GM21528 (cell line): Measurements from ENCODE around the gene NAALAD2.
"Not testable (repeated sequence)": the region's sequence is repeated elsewhere in the genome, so short reads cannot be mapped to it uniquely, and the experiment has no call there.

Experiments
- ATAC-seq: cut with Tn5 transposase; IDR thresholded peaks from one replicate; pipeline ENCODE4 v1.9.1; 2021; ENCODE audit warnings: mild to moderate bottlenecking, moderate library complexity; ENCODE audit not compliant: unreplicated experiment, low FRiP score

The NAALAD2 gene

DNA sequence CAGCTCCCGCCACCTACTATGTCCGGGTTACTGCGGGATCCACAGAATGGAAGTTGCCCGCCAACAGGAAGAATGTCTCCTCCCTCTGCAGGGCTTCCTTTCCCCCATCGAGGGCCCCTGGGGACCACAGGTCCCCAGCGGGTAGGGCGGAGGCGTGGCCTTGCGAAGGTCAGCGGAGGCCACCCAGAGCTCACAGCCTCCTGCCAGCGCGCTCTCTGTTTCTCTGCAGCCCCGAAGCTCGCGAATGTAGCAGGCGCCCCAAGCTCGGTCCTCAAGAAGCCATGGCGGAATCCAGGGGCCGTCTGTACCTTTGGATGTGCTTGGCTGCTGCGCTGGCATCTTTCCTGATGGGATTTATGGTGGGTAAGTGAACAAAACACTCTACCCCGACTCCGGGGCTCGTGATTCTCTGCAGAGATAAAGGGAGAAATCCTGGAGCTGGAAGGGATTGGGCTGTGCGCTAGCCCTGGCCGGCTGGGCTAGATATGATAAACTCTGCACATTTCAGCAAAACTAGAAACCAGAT is at the start of gene NAALAD2:
Gene NAALAD2, plus strand, starts transcription at position 186 of the 526 bp plus-strand sequence. Its CDS starts 96 bp downstream, at position 282.
- peak; percentile 78 for ATAC-seq

DNA sequence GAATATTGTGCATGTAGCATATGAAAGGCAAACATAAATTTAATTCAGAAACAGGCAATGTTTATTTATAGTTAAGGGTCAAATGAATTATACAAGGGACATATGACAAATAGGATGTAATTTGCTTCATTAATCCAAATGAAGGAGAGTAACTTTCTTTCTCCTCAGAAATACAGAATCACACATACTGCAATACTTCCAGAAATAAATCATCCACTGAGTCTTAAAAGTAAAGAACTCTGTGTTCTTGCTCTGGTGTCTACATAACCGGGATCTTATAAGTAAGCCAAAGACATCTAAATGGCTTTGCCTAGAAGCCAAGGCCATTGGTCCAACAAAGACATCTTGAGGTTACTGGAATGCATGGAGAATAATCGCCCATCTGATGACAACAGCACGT is 48.8 kb upstream of the NAALAD2 start, which contains the start of gene UBTFL1:
Gene UBTFL1, plus strand, starts transcription at position 301 of the 400 bp plus-strand sequence. Its CDS starts 0 bp downstream, at position 301.
- not testable (repeated sequence) for ATAC-seq

- ATAC-seq = not testable (repeated sequence)
Observed at GRCh38 chr11:90088731-90089130, 45.7 kb upstream of the NAALAD2 start.

GRCh38 chr11:90095230-90095924 is 39.1 kb upstream of the NAALAD2 start:
- not testable (repeated sequence) for ATAC-seq

DNA sequence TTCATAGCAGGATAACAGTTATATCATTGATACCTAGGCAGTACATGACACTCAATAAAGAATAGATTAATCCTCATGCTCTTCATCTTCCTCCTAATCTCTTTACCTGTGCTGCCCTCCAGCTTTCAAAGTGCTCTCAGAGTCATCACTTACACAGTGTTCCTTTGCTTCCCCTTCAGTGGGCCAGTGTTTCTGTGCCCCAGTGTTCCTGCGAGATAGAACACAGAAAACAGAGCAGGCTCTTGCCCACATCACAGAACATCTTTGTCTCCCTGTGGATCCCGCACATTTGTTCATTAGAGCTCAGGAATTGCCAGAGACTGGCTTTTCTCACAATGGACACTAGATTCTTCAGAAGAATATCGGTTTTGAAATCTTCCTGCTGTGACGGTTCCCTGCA is 36.2 kb upstream of the NAALAD2 start:
- ATAC-seq = not testable (repeated sequence)

DNA sequence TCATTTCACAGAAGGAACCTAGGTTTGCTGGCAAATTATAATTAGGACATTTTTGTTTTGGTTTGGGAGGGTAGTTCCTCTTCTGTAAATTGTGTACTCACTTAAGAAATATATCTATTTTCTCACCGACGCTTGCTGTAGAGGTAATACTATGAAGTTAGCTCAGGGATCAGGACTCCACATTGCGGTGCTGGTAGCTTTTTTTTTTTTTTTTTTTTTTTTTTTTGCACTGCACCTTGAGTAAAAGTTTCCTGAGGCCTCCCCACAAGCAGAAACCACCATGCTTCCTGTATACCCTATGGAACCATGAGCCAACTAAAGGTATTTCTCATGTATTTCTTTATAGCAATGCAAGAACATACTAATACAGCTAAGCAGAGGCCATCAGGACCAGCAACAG is 34.0 kb upstream of the NAALAD2 start:
- no peak for ATAC-seq

DNA sequence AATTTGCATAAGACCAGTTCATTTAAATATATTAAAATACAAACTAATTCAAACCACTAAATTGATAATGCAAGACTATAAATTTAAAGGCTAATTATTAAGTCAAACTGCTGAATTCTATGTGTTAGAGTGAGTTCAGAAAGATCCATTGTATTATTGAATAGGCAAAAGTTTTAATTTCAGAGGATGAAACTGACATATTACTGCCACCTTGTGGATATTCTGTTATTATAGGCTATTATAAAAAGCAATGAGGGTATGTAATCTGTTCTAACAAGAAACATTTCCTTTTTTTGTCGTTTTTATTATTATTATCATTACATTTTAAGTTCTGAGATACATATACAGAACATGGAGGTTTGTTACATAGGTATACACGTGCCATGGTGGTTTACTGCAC is 20.9 kb upstream of the NAALAD2 start:
- no peak for ATAC-seq

GRCh38 chr11:90120191-90120590 is 14.3 kb upstream of the NAALAD2 start:
- no peak for ATAC-seq

DNA sequence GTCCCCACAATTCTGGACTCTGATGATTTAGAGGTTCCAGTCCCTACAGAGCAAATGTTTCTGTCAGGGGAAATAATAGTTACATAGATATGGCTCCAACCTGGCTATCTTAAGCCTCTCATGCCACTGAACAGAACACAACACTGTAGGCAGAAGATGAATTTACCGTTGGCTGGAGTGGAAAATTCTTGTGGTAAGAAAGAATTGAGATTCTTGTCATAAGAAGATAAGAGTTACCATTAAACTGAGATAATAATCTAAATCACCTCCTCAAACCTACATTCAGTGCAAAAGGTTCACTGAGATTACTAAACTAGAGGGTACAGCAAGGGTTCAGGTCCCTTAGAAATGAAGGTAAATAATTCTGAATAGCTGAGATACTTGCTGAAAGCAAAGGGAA is 10.1 kb upstream of the NAALAD2 start:
- ATAC-seq = no peak

DNA sequence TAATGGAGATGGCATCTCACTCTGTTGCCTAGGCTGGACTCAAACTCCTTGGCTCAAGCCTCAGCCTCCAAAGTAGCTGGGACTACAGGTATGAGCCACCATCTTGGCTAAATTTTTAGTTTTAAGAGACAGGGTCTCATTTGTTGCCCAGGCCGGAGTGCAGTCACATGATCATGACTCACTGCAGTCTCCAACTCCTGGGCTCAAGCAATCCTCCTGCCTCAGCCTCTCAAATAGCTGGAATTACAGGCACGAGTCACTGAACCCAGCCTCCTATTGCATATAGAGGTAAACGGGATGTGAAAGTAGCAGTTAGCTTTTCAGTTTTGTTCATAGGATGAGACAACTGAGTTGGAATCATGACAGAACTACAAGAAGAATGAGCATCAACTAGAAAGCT is 9.5 kb upstream of the NAALAD2 start:
- ATAC-seq = no peak

DNA sequence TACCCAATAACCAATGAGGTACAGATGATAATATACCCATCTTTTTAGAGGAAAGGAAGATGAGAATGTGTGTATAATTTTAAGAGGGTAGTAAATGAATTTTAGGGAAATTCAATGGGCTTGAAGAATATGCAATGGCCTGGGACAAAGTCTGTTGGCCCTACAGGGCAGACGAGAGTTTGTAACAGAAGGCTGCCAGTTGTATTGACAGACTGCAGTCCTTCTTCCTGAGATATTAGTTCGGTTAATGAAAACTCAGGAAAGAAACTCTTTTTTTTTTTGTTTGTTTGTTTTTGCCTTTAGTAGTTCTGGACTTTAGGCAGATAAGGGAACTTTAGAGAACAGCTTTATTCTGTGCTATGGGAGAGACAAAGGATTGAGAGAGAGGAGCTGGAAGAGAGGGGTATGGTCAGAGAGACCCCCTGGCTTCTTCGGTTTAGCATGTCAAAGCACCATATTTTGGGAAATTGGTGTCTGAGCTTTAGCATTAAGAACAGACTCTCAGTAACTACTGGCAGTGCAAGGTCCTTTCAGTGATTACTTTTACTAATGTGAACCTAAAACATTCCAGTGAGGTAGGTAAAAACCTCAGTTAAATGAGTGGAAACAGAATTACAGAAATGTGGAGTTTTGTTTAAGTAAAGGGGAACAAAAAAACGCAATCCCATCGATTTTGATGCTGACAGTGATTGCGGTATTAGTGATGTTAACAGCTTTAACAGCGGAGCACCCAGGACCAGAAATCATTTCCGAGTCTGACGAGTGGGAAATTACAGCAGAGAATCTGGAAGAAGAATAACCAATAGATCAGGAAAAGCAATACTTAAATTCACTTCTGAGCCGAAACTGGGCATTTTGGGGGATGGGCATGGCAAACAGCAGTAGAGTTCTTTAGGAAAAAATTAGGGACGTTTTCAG is 644 bp upstream of the NAALAD2 start:
- ATAC-seq = no peak

DNA sequence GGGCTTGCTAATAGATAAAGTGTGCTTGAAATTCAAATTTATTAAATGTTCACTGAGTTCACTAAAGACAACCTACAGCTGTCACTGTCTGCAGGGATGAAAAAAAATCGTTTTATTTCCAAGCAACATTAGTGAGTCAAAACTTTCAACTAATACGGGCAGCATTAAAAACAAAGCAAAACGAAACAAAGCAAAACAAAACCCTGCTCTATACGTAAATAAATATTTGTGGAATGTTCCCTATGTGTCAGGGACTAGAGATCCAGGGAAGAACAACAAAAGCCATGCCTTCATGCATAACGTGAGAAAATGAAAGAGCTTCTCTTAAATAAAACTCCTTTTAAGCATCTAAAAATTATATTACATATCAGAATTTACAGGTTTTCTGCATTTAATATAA is 553 bp downstream of the NAALAD2 start:
- no peak for ATAC-seq

GRCh38 chr11:90148900-90149299 is 14.4 kb downstream of the NAALAD2 start:
- ATAC-seq = no peak

DNA sequence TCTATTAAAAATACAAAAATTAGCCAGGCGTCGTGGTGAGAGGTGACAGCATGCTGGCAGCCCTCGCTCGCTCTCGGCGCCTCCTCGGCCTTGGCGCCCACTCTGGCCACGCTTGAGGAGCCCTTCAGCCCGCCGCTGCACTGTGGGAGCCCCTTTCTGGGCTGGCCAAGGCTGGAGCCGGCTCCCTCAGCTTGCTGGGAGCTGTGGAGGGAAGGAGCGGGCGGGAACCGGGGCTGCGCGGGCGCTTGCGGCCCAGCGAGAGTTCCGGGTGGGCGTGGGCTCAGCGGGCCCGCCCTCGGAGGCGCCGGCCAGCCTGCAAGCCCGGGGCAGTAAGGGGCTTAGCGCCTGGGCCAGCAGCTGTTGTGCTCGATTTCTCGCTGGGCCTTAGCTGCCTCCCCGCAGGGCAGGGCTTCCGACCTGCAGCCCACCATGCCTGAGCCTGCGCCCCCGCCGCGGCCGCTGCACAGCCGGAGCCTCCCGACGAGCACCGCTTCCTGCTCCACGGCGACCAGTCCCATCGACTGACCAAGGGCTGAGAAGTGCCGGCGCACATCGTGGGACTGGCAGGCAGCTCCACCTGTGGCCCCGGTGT is 32.6 kb downstream of the NAALAD2 start:
- ATAC-seq = not testable (repeated sequence)

DNA sequence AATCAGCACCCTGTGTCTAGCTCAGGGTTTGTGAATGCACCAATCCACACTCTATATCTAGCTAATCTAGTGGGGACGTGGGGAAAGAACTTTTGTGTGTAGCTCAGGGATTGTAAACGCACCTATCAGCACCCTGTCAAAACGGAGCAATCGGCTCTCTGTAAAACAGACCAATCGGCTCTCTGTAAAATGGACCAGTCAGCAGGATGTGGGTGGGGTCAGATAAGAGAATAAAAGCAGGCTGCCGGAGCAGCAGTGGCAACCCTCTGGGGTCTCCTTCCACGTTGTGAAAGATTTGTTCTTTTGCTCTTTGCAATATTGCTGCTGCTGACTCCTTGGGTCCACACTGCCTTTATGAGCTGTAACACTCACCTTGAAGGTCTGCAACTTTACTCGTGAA is 33.2 kb downstream of the NAALAD2 start:
- ATAC-seq = not testable (repeated sequence)

- ATAC-seq = no peak
Observed at GRCh38 chr11:90168571-90168970, 34.1 kb downstream of the NAALAD2 start.

DNA sequence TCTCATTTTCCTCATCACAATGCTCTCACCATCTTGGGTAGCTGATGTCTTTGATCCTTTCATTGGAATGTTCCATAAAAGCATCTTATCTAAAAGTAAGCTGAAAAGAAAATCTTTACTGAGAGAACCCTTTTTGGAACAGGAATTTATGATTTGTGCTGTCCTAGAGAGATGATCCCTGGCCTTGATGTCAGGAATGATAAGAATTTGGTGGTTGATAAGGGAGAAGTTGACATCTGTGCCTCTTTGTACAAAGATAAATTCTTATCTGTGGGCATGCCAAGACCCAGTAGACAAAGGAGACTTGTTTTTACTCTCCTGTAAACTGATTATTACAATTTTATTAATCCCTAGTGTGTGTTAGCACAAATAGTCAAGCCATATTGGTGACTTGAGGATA is 36.9 kb downstream of the NAALAD2 start:
- no peak for ATAC-seq

GRCh38 chr11:90176069-90176468 is 41.6 kb downstream of the NAALAD2 start:
- no peak for ATAC-seq

DNA sequence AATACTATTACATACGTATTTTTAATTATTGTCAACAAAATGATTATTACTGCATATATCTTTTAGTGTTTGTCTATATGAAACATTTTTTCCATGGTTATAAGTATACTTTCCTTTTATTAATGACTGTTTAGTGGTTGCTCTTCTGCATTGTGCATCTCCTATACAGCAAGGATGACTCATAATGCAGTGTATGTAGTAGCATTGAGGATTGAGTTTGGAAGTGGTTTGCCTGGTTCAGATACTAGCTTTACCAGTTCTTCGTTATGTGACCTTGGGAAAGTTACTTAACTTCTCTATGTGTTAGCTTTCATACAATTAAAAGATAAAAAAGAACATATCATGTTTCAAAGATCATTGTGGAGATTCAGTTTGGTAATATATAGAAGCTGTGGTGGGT is 44.3 kb downstream of the NAALAD2 start:
- ATAC-seq = no peak

- no peak for ATAC-seq
Observed at GRCh38 chr11:90179923-90180322, 45.5 kb downstream of the NAALAD2 start.

GRCh38 chr11:90187839-90188238 is 53.4 kb downstream of the NAALAD2 start:
- no peak for ATAC-seq
